SHP77 (cell line): Measurements from ENCODE around the gene STAM2.
"Not testable (repeated sequence)": the region's sequence is repeated elsewhere in the genome, so short reads cannot be mapped to it uniquely, and the experiment has no call there.

Source experiments
- DNase-seq, 2 experiments: peaks; one replicate each; lab custom pipeline; 2025; lab: John Stamatoyannopoulos, UW

Gene STAM2

DNA sequence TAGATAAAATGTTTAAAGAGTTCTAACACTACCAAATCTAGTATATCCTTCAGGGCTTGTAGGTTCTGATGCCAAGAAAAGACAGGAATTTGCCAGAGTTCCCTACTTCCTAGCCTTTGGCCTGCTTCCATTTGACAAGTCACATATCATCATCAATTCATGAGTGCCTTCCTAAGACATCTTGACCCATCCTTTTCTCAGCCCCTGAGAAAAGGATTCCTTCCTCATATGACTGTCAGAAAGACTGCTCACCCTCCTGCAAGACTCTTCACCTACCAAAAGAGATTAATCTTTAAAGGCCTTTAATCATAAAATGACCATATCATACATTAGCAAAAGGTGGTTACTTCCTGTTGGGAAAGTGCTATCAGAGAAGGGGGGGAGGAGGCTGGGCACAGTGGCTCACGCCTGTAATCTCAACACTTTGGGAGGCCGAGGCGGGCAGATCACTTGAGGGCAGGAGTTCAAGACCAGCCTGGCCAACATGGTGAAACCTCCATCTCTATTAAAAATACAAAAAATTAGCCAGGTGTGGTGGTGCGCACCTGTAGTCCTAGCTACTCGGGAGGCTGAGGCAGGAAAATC, 3.3 kb downstream of the STAM2 start:
- DNase-seq: not testable (repeated sequence)

DNA sequence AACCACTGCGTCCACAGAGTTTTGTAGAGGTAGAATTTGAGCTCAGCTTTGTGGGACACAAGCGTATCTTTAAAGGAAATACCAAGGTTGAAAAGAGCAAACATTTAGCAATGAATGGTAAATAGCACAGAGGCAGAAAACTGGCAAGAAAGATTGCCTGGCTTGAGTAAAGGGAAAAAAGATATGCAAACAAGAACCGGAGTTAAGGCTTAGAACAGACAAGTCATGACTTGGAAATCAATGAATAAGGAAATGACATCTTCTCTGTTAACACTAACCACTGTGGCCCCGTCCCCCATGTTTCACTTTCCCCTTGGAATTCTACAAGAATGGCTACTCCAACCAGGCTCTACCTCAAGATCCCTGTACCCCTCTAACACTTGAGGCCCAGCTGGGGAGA, 3.8 kb downstream of the STAM2 start:
- no peak for DNase-seq

DNA sequence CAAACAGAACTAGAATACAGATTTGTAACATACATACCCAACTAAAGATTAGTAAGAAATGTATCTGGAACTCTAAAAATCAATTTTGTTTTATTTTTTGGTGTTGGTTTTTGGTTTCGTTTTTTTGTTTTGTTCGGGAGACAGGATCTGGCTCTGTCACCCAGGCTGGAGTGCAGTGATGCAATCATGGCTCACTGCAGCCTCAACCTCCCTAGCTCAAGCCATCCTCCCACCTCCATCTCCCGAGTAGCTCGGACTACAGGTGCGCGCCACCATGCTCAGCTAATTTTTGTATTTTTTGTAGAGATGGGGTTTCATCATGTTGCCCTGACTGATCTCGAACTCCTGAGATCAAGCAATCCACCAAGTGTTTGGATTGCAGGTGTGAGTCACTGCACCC, 6.4 kb downstream of the STAM2 start:
- DNase-seq: not testable (repeated sequence)

DNA sequence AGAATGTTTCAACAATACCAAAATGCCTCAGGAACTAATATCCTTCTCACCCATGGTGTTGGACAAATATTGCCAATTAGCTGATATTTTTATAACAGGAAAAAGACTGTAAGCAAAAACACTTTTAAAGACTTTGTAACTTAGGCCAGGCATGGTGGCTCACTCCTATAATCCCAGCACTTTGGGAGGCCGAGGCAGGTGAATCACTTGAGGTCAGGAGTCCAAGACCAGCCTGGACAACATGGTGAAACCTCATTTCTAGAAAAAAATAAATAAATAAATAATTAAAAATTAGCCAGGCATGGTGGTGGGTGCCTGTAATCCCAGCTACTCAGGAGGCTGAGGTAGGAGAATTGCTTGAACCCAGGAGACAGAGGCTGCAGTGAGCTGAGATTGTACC, 8.1 kb downstream of the STAM2 start:
- DNase-seq: not testable (repeated sequence)

DNA sequence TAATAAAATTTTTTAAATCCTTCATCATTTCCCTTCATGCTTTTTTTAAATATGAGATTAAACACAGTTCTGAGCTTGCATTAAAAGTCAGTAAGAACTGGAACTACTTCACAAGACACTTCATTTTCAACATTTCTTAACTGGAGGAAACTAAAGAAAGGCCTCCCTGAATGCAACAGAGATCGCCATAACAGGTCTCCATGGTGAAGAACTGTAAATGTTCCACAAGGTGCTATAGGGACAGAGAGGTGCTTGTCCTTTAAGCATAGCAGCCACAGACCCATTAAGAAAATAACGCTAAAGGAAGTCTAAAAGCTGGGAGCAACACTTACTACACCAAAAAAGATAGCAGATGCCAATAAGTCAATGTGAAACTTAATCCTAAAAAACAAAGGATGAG, 8.5 kb downstream of the STAM2 start:
- no peak for DNase-seq

DNA sequence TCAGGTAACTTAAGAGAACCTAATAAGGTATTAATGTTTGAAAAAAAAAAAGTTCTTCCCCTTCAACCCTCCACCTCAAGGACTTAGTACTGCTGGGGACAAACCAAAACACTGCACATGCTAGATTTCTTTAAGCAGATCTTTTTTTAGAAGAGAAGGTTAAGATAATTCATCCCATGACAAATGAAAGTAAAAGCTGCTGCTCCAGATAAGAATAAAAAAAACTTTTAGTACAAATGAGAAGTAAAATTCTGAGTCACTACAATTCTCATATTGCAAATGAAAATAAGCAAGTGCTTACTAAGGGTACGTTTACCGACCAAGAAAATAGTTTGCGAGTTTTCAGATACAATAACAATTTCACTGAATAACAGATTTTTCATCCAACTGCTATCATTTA, 8.9 kb downstream of the STAM2 start:
- no peak for DNase-seq

DNA sequence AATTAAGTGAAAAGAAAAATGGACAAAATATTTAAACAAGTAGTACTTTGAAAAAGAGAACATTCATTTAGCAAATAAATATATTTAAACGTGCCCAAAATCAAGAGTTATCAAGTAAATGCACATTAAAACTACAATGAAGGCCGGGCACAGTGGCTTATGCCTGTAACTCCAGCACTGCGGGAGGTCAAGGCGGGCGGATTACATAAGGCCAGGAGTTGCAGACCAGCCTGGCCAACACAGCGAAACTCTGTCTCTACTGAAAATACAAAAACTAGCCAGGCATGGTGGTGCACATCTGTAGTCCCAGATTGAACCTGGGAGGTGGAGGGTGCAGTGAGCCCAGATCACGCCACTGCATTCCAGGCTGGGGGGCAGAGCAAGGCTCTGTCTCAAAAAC, 9.8 kb downstream of the STAM2 start:
- no peak for DNase-seq

DNA sequence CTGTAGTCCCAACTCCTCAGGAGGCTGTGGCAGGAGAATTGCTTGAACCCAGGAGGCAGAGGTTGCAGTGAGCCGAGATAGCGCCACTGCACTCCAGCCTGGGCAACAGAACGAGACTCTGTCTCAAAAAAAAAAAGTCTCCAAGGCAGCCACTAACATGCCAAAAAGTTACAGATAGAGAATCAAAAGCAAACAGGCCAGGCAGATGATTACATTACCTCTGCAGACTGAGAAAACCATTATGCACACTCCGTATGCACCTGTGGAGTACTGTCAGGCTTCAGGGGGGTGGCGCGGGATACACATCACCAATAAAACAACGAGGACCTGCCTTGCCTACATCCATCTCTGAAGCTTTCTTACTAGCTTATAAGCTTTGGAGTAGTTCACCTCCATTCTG, 10.3 kb downstream of the STAM2 start:
- DNase-seq: no peak

DNA sequence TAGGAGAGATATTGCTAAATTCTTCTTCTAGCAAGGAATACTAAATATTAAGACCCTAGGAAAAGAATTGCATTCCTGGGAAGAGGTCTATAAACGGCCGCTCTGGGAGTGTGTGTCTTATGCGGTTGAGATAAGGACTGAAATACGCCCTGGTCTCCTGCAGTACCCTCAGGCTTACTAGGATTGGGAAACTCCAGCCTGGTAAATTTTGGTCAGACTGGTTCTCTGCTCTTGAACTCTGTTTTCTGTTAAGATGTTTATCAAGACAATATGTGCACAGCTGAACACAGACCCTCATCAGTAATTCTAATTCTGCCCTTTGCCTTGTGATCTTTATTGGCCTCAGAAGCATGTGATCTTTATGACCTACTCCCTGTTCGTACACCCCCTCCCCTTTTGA, 11.9 kb downstream of the STAM2 start:
- DNase-seq: not testable (repeated sequence)

DNA sequence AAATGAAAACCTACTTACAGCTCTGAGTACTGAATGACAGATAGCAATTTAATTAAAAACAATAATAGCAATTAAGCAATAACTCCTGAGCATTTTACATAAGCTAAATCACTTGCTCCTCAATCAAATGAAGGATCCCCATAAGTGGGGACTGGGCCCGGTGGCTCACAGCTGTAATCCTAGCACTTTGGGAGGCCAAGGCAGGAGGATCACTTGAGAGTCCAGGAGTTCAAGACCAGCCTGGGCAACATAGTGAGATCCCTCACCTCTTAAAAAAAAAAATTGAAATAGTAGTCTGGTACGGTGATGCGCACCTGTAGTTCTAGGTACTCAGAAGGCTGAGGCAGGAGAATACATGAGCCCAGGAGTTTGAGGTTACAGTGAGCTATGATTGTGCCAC, 13.4 kb downstream of the STAM2 start:
- no peak for DNase-seq

DNA sequence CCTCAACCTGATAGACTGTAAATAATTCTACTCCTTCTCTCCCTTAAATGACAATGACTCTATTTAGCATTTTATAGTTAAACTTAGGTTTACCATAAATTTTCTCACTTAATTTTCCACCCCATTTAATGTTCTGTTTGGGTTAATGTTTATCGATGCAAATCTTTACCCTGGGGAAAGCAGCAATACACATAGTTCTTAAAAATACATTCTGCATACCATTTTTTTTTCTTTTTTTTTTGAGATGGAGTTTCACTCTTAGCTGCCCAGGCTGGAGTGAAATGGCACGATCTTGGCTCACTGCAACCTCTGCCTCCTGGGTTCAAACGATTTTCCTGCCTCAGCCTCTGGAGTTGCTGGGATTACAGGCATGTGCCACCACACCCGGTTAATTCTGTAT, 14.0 kb downstream of the STAM2 start:
- DNase-seq: no peak

DNA sequence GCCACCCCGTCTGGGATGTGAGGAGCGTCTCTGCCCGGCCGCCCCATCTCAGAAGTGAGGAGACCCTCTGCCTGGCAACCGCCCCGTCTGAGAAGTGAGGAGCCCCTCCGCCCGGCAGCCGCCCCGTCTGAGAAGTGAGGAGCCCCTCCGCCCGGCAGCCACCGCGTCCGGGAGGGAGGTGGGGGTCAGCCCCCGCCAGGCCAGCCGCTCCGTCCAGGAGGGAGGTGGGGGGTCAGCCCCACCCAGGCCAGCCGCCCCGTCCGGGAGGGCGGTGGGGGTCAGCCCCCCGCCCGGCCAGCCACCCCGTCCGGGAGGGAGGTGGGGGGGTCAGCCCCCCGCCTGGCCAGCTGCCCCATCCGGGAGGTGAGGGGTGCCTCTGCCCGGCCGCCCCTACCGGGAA, 15.2 kb downstream of the STAM2 start:
- not testable (repeated sequence) for DNase-seq

DNA sequence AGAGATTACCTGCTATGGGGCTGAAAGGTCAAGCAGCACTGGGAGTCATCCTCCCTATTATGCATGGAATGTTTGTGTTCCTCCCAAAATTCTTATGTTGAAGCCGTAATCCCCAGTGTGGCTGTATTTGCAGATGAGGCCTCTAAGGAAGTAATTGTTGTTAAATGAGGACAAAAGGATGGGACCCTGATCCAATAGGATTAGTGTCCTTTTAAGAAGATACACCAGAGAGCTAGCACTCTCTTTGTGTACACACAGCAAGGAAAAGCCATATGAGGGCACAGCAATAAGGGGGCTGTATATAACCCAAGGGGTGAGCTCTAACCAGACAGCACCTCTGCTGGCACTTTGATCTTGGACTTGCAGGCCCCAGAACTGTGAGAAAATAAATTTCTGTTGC, 18.3 kb downstream of the STAM2 start:
- DNase-seq: no peak

DNA sequence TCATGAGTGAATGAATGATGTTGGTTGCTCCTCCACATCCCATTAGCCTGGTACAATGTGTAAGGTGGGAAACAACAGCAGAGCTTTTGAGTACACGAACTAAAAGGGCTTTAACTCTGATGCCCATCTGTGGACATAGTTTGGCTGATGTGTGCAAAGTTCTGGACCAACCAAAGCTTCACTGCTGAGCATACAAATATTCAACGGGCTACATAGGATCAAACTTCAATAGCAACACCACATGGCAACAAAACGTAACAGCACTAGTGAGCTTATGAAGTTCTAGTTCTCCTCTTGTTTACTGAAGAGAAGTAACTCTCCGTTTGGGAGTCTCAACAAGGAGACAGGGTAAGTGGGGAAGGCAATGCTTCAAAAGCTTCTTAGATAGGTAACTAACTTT, 20.4 kb downstream of the STAM2 start:
- no peak for DNase-seq

DNA sequence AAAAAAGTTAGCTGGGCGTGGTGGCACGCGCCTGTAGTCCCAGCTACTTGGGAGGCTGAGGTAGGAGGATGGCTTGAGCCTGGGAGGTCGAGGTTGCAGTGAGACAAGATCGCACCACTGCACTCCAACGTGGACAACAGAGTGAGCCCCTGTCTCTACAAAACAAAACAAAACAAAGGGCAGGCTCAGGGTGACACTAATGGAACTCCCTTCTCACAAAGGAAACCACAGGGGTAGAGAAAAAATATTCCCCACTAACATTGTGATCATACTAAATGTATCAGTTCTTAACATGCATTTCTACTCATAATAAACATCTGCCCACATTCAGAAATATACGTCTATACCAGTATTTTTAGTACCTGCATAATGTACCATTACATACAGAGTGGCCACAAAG, 21.1 kb downstream of the STAM2 start:
- no peak for DNase-seq

DNA sequence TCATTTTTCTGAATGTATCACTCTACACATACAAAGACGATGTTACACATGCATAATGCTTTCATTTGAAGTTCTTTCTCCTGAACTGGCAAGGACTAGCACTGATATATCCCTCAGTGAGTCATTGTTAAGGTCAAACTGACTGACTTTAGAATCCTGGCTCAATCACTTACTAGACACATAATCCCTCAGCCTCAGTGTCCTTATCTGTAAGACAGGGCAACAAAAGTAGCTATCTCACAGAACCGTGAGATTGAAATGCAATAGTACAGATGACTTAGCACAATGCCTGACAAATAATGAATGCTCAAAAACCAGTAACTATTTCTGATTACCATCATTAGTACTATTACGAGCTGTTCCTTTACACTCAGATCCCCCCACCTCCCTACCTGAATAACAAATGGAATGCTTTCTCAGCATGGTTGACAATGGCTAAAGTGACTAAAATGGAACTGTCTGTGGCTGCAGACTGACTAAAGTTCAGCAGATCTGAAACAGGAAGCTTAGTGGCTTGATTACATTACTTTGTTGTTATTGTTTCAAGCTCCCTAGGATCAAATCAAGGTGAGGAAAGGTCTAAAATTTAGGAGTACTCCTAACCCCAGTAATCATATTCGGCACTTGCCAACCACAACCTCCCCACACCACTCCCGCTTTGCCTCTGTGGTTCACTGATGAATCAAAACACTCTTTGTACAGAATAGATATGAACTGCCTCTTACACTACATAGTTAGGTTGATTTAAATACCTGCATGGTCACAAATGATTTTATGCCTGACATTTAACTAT, 40.9 kb downstream of the STAM2 start:
- DNase-seq: no peak

DNA sequence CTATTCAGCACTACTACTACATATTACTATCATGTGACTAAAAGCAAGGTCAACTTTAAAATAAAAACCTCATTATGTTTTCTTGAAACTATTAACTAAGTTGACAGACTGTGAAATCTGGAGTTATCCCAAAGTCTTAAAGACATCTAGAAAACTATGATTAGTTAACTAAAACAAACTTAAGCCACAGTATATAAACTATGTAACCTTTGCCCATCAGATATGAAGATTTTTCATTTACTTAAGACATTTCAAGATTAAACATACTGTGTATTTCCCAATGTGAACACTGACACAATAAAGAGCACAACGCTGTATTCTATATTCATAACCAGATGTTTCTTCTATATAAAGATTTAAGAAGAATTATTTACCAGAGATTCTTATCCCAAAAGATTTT, 43.3 kb downstream of the STAM2 start:
- no peak for DNase-seq

DNA sequence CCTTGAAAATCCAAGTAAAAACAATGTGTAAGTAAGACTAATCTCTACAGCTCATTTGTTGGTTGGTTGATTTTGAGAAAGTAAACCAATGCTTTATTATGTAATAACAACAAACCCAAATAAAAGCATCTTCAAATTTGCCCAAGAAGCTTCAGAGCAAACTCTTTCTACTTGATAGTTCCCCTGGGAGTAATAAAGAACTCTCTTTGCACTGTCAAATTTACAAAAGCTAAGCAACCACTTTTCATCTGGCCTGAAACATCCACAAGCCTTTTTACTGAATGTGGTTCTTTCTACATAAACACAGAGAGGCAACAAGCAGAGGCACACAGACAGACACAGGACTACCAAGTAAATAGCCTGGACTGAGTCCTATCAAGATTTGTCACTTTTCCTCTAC, 47.9 kb downstream of the STAM2 start:
- no peak for DNase-seq

DNA sequence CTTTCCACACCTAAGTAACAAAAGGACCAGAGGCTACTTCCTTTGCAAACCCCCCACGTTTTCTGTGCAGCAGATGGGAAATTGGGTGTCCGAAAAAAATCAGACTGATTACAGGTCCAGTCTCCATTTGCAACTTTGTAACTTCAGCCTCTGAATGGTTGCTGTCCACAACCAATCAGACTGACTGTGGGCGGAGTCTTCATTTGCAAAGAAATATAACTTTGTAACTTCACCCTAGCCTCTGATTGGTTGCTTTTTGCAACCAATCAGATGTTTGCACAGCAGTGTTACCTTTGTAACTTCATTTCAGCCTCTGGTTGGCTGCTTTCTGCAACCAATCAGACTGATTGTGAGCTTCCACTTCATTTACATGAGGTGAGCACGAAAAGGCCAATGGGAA, 48.9 kb downstream of the STAM2 start:
- no peak for DNase-seq

DNA sequence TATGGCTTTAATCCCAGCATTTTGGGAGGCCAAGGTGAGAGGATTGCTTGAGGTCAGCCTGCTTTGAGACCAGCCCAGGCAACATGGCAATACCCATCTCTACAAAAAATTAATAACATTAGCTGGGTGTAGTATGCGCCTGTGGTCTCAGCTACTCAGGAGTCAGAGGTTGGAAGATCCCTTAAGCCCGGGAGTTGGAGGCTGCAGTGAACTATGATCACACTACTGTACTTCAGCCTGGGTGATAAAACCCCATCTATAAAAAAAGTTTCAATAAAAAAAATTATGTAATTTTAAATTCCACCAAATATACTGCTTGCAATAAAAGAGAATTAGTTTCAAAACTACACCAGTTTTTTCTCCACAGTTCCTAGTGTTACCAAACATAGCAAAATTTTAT, 53.4 kb downstream of the STAM2 start:
- no peak for DNase-seq

DNA sequence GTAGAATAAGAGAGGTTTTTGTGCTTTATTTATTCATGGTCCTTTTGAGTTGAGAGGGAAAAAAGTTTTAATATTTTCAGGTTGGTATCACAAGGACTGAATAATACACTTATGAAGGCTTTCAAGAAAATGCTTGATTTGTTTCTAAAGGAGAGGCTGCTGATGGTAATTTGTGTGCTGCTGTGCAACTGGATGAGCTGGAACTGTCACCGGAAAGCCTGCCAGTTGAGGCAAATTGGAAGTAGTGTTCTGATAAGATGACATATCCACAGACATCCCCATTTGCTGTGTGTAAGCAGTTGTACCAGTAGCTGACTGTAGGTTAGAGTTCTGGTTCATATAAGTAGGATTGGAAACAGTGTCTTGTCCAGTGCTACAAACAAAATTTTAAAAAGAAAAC, 55.1 kb downstream of the STAM2 start:
- no peak for DNase-seq

DNA sequence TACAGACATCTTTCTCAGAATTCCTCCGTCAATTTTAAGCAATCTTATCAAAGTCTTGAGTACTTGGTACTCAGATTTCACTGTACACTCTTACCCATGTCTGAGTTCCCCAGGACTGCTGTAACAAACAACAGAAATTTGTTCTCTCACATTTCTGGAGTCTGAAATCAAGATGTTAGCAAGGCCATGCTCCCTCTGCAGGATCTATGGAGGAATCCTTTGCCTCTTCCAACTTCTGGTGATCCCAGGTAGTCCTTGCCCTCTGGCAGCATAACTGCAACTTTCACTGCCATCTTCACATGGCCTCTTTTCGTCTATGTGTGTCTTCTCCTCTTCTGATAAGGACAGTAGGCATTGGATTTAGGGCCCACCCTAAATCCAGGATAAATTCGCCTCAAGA, 59.6 kb downstream of the STAM2 start:
- no peak for DNase-seq

DNA sequence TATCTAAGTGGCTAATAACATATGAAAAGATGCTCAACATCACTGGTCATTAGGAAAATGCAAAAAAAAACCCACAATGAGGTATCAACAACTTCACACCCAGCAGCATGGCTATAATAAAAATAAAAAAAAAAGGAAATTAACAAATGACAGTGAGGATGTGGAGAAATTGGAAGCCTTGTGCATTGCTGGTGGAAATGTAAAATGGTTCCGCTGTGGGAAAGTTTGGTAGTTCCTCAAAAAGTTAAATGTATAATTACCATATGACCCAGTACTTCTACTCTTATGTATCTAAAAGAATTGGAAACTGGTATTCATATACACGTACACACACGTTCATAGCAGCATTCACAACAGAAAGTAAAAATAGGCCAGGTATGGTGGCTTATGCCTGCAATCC, 61.2 kb downstream of the STAM2 start:
- DNase-seq: no peak

DNA sequence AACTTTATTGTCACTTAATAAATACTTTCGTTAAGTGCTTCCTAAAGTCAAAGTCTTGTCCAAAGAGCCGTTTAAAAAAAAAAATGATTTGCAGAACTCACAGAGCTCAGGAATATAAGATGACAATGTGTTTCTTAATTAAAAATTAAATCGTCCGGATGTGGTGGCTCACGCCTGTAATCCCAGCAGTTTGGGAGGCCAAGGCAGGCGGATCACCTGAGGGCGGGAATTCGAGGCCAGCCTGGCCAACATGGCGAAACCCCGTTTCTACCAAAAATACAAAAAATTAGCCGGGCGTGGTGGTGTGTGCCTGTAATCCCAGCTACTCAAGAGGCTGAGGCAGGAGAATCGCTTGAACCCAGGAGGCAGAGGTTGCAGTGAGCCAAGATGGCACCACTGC, 68.4 kb downstream of the STAM2 start:
- DNase-seq: not testable (repeated sequence)
